Hepatocyte (in vitro differentiated cells): ENCODE measurements around the gene IZUMO1.

Source experiments
- CTCF ChIP-seq: fragments of 200-600 bp; sonication (generic); IDR thresholded peaks from 2 replicates; pipeline ENCODE4 v1.5.1; 2016; ENCODE audit warnings: antibody characterized with exemption, mild to moderate bottlenecking; ENCODE audit not compliant: poor library complexity
- EZH2 ChIP-seq: fragments of 200-600 bp; sonication (generic); IDR thresholded peaks from 2 replicates; pipeline ENCODE4 v1.6.1; 2016; ENCODE audit warnings: antibody characterized with exemption, mild to moderate bottlenecking, borderline replicate concordance

- TF ChIP-seq CTCF, result peak; percentile 31
- no peak for TF ChIP-seq EZH2
Observed at GRCh38 chr19:48738557-48739403, 7.9 kb downstream of the IZUMO1 start.
